Measurements from ENCODE around the gene GLT8D2. TPM values are rescaled to one million over a fixed set of nuclear protein-coding genes. Genes with fewer than 3 reads are reported as not detected.

GLT8D2 gene
- total and polyA plus RNA-seq, 10 donors: 0.20 to 1.2 (median 0.67) TPM; not detected in 3

DNA sequence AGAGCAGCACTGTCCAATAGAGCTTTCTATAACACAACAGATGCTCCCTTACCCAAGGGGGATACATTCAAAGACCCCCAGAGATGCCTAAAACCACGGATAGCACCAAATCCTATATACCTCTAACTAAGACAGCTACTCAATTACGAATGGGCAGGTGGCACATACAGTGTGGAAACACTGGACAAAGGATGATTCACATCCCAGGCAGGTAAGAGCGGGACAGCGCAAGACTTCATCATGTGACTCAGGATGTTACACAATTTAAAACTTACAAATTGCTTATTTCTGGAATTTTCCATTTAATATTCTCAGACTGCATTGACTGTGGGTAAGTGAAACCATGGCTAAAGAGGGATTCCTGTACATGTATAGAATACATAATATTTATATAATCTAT lies 8.8 kb upstream of the GLT8D2 start:
- no peak overlapping the region for H3K4me3 ChIP-seq
- intact Hi-C loops (cut with DNase I; ENCODE audit: low total_unique reads): loop anchor here (5.0 kb wide), 1 partner anchor 48 kb away; no protein-coding TSS in a partner anchor
- 69 to 86% (median 81%) methylated on average over 4 of the region's 4 CpGs for WGBS, 5 donors
- H3K4me1 ChIP-seq: peaks cover 0 to 12% (median 7%) of the 10 kb centered on the region in 6 donors
- no peak overlapping the region for H3K27ac ChIP-seq
- TF ChIP-seq POLR2AphosphoS5 (IDR thresholded peaks at IDR 0.05) (no peak), POLR2A (IDR thresholded peaks at IDR 0.05) (no peak)
- TF ChIP-seq, protein P1, sequence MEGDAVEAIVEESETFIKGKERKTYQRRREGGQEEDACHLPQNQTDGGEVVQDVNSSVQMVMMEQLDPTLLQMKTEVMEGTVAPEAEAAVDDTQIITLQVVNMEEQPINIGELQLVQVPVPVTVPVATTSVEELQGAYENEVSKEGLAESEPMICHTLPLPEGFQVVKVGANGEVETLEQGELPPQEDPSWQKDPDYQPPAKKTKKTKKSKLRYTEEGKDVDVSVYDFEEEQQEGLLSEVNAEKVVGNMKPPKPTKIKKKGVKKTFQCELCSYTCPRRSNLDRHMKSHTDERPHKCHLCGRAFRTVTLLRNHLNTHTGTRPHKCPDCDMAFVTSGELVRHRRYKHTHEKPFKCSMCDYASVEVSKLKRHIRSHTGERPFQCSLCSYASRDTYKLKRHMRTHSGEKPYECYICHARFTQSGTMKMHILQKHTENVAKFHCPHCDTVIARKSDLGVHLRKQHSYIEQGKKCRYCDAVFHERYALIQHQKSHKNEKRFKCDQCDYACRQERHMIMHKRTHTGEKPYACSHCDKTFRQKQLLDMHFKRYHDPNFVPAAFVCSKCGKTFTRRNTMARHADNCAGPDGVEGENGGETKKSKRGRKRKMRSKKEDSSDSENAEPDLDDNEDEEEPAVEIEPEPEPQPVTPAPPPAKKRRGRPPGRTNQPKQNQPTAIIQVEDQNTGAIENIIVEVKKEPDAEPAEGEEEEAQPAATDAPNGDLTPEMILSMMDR (IDR thresholded peaks at IDR 0.05 in 8 of 11, conservative IDR thresholded peaks at IDR 0.05 in 3 of 11): no peak
- DNase-seq: no peak
- peaks cover 0 to 7% (median 0%) of the 10 kb centered on the region in 8 donors for H3K9me3 ChIP-seq
- H3K27me3 ChIP-seq (replicated peaks in 1 of 7): no peaks in the 10 kb centered on the region
- no peaks in the 10 kb centered on the region for H3K36me3 ChIP-seq

DNA sequence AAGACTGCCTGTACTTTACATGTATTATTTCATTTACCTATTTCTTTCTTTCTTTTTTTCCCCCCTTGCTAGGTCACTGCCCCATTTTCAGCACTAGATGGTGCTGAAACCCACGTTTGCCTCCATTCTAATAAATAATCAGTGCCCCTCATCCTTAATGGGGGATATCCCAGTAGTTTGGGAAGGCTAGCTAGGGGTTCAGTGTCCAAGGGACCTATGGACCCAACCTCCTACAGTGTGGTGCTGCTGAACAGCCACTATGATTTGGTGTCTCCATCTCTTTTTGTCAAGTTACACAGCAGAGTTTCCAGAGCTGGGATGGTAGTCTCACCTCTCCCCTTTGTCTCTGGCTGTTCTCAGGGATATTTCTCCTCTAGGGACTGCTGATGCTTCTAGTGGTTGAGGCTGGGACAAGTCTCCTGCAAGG lies 7.8 kb upstream of the GLT8D2 start:
- Histone ChIP-seq H3K4me1 (peaks cover 0 to 4% (median 0%) of the 10 kb centered on the region in 6 donors), H3K36me3 (no peaks in the 10 kb centered on the region), H3K9me3 (peaks cover 0 to 7% (median 0%) of the 10 kb centered on the region in 8 donors), H3K27me3 (replicated peaks in 1 of 7) (peaks cover 0 to 4% (median 0%) of the 10 kb centered on the region in 7 donors), H3K4me3 (no peak overlapping the region), H3K27ac (no peak overlapping the region)
- TF ChIP-seq, protein P1 (IDR thresholded peaks at IDR 0.05 in 8 of 11, conservative IDR thresholded peaks at IDR 0.05 in 3 of 11): peak in 10 of 11 experiments; percentile 22 to 66 (median 64)
- no peak for TF ChIP-seq POLR2A (IDR thresholded peaks at IDR 0.05)
- no peak for TF ChIP-seq POLR2AphosphoS5 (IDR thresholded peaks at IDR 0.05)
- no peak for DNase-seq
- WGBS, 5 donors: 0 to 8% (median 4%) methylated on average over 1 of the region's 1 CpG
- intact Hi-C loops (cut with DNase I; ENCODE audit: low total_unique reads): loop anchor here (5.0 kb wide), 1 partner anchor 50 kb away; no protein-coding TSS in a partner anchor

DNA sequence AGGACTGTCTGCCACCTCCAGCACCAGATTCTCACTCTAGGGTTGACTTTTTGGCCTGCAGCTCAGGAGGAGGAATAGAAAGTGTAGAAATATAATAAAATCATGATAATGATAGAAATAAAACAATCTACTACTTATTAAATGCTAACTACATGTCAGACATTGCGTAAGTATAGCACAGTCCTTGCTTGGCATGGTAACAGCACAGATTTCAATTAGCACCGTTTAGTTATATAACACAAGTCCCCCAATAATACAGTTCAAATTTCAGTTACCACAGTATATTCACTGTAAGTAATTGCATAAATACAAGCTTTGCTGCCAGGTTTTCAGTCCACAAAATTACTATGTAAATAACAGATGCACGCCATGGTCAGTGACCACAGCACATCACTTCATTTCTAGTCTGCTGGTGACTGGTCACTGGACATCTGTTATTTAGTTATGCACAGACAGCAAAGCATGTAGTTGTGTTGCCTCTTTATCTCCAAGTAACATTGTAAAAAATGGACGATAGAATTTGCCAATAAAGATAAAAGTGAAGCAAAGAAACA lies 6.5 kb upstream of the GLT8D2 start:
- H3K27ac ChIP-seq: no peak overlapping the region
- peaks cover 0 to 4% (median 0%) of the 10 kb centered on the region in 6 donors for H3K4me1 ChIP-seq
- intact Hi-C loops (cut with DNase I; ENCODE audit: low total_unique reads): loop anchor here (5.0 kb wide), 1 partner anchor 51 kb away; no protein-coding TSS in a partner anchor
- WGBS, 5 donors: 71 to 92% (median 83%) methylated on average over 4 of the region's 4 CpGs
- H3K36me3 ChIP-seq: no peaks in the 10 kb centered on the region
- H3K27me3 ChIP-seq (replicated peaks in 1 of 7): peaks cover 0 to 17% (median 5%) of the 10 kb centered on the region in 7 donors
- H3K9me3 ChIP-seq: peaks cover 0 to 7% (median 0%) of the 10 kb centered on the region in 8 donors
- TF ChIP-seq POLR2AphosphoS5 (IDR thresholded peaks at IDR 0.05): no peak
- TF ChIP-seq, protein P1 (IDR thresholded peaks at IDR 0.05 in 8 of 11, conservative IDR thresholded peaks at IDR 0.05 in 3 of 11): no peak
- TF ChIP-seq POLR2A (IDR thresholded peaks at IDR 0.05): no peak
- no peak for DNase-seq
- no peak overlapping the region for H3K4me3 ChIP-seq

DNA sequence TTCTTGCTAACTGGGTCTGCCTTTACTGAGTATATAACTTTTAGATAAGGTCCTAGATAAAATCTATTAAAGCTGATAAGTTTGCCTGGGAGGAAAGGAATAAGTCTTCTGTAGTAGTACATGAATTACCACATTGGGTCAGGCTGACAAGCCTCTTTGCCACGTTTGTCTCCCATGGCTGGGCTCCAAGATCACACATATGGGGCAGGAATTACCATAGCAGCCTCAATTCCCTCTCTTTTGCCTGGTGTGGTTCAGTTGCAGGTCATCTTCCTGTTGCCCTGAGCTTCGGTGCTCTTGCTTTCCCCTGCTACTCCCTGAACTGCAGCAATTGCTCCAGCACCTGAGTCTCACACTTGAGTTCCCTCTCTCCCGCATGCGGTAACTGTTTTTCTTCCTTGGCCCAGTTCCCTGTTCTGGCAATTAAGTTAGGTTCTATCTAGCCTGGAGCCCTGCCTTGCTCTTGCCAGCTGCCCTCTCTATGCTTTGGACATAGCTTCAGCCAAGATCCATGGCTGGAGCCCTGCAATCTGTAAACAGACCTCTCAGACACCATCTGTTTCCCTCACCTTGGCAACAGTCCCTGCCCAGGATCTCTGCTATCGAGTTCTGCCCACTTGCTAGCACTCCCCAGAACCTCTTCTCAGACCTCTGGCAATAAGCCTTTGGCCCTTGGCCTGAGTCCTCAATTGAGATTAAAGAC lies 5.8 kb upstream of the GLT8D2 start:
- no peak overlapping the region for H3K4me3 ChIP-seq
- H3K27me3 ChIP-seq (replicated peaks in 1 of 7): peaks cover 0 to 23% (median 9%) of the 10 kb centered on the region in 7 donors
- intact Hi-C loops (cut with DNase I; ENCODE audit: low total_unique reads): loop anchor here (5.0 kb wide), 1 partner anchor 51 kb away; no protein-coding TSS in a partner anchor
- H3K4me1 ChIP-seq: peaks cover 0 to 4% (median 0%) of the 10 kb centered on the region in 6 donors
- no peak overlapping the region for H3K27ac ChIP-seq
- WGBS, 5 donors: 33 to 68% (median 43%) methylated on average over 5 of the region's 5 CpGs
- TF ChIP-seq POLR2AphosphoS5 (IDR thresholded peaks at IDR 0.05) (no peak), POLR2A (IDR thresholded peaks at IDR 0.05) (no peak)
- TF ChIP-seq, protein P1 (IDR thresholded peaks at IDR 0.05 in 8 of 11, conservative IDR thresholded peaks at IDR 0.05 in 3 of 11): no peak
- no peak for DNase-seq
- peaks cover 0 to 7% (median 0%) of the 10 kb centered on the region in 8 donors for H3K9me3 ChIP-seq
- H3K36me3 ChIP-seq: no peaks in the 10 kb centered on the region
